Measurements from ENCODE around the gene CDH12. TPM values are rescaled to one million over a fixed set of nuclear protein-coding genes. Genes with fewer than 3 reads are reported as not detected.
"Not testable (repeated sequence)": the region's sequence is repeated elsewhere in the genome, so short reads cannot be mapped to it uniquely, and the experiment has no call there.

Gene CDH12
- total RNA-seq, 1 experiment from 2014 or later = not detected

DNA sequence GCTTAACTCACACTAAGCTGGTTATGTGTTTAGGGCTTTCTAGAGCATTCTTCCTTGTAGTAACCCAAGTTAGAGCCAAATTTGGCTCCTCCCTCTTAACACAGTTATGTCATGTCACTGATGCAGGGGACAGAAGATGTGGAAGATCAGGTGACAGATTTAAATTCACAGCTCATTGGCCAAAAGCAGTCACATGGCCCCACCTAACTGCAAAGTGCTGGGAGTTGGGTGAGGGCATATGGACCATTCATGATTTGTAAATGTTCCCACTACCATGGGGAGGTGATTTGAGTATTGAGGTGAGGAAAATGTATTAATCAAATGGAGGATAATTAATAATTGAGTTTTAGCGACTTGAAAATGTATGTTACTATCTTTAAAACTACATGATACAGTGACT is 829.4 kb downstream of the CDH12 start:
- no peak overlapping the region for H2AFZ ChIP-seq (ENCODE audit: low read length)
- no peak overlapping the region for H2BK12ac ChIP-seq (ENCODE audit: insufficient read length, low read depth, low read length)
- H3K56ac ChIP-seq (ENCODE audit: insufficient read length, low read depth, low read length) = no peak overlapping the region
- Mint-ChIP-seq H3K4me1 (no peaks in the 10 kb centered on the region), H3K9me3 (peaks cover 6% of the 10 kb centered on the region in 2 experiments; a peak in 2 of 5 replicates), H3K27me3 (ENCODE audit: low read depth) (no peaks in the 10 kb centered on the region), H3K4me3 (no peak overlapping the region), H3K36me3 (ENCODE audit: insufficient read depth in 1 of 3, low read depth in 3 of 3) (no peaks in the 10 kb centered on the region; a peak in 1 of 7 replicates), H3K27ac (no peak overlapping the region; a peak in 1 of 7 replicates)
- DNase-seq = no peak
- no peaks in the 10 kb centered on the region for H3K79me2 ChIP-seq (ENCODE audit: insufficient read depth, low read length)
- H3K4me2 ChIP-seq (ENCODE audit: insufficient read depth, insufficient read length, low read length) = no peak overlapping the region
- H4K20me1 ChIP-seq (ENCODE audit: control insufficient read depth, insufficient read depth, insufficient read length) = no peaks in the 10 kb centered on the region
- H3K18ac ChIP-seq (ENCODE audit: insufficient read length, low read depth, low read length) = no peak overlapping the region
- H2BK20ac ChIP-seq (ENCODE audit: low read depth, low read length, poor library complexity, severe bottlenecking) = no peak overlapping the region
- no peak overlapping the region for H3K23ac ChIP-seq (ENCODE audit: insufficient read length, low read depth, low read length)
- no peaks in the 10 kb centered on the region for H3K4me1 ChIP-seq (ENCODE audit: insufficient read depth, low read length)
- no peak overlapping the region for H4K91ac ChIP-seq (ENCODE audit: insufficient read length, low read depth, low read length)
- WGBS (ENCODE audit: extremely low coverage, insufficient read length, low lambda C conversion rate) = no CpG with 5 or more reads among the region's 1 CpG
- no peak overlapping the region for H3K14ac ChIP-seq (ENCODE audit: insufficient read depth, low read length)
- H3K4ac ChIP-seq (ENCODE audit: low read depth, low read length) = no peak overlapping the region
- TF ChIP-seq, protein P1, sequence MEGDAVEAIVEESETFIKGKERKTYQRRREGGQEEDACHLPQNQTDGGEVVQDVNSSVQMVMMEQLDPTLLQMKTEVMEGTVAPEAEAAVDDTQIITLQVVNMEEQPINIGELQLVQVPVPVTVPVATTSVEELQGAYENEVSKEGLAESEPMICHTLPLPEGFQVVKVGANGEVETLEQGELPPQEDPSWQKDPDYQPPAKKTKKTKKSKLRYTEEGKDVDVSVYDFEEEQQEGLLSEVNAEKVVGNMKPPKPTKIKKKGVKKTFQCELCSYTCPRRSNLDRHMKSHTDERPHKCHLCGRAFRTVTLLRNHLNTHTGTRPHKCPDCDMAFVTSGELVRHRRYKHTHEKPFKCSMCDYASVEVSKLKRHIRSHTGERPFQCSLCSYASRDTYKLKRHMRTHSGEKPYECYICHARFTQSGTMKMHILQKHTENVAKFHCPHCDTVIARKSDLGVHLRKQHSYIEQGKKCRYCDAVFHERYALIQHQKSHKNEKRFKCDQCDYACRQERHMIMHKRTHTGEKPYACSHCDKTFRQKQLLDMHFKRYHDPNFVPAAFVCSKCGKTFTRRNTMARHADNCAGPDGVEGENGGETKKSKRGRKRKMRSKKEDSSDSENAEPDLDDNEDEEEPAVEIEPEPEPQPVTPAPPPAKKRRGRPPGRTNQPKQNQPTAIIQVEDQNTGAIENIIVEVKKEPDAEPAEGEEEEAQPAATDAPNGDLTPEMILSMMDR (conservative IDR thresholded peaks at IDR 0.05) = no peak
- no peak overlapping the region for H2BK120ac ChIP-seq (ENCODE audit: low read depth, low read length, poor library complexity, severe bottlenecking)
- H3K79me1 ChIP-seq (ENCODE audit: insufficient read depth, low read depth, low read length, poor library complexity, severe bottlenecking) = no peaks in the 10 kb centered on the region
- no peak overlapping the region for H2AK5ac ChIP-seq (ENCODE audit: insufficient read length, low read length)
- no peak overlapping the region for H2BK5ac ChIP-seq (ENCODE audit: insufficient read length, low read length)
- no peak overlapping the region for H4K5ac ChIP-seq (ENCODE audit: insufficient read length, low read depth, low read length)
- no peak overlapping the region for H4K8ac ChIP-seq (replicated peaks; ENCODE audit: insufficient read length, low read depth, low read length)
- H3K27ac ChIP-seq (ENCODE audit: insufficient read length, low read depth, low read length) = no peak overlapping the region
- H2BK15ac ChIP-seq (ENCODE audit: low read depth, low read length) = no peak overlapping the region
- no peak overlapping the region for H3T11ph ChIP-seq (ENCODE audit: low read length)
- H3K9ac ChIP-seq (ENCODE audit: extremely low read depth, insufficient read length, low read length) = no peak overlapping the region
- no peaks in the 10 kb centered on the region for H3K23me2 ChIP-seq (ENCODE audit: insufficient read length, low read depth, low read length, poor library complexity, severe bottlenecking)
- H3K9me3 ChIP-seq (ENCODE audit: control insufficient read depth, low read depth, low read length) = no peaks in the 10 kb centered on the region
- H3K27me3 ChIP-seq (ENCODE audit: insufficient read depth, low read length) = no peaks in the 10 kb centered on the region

DNA sequence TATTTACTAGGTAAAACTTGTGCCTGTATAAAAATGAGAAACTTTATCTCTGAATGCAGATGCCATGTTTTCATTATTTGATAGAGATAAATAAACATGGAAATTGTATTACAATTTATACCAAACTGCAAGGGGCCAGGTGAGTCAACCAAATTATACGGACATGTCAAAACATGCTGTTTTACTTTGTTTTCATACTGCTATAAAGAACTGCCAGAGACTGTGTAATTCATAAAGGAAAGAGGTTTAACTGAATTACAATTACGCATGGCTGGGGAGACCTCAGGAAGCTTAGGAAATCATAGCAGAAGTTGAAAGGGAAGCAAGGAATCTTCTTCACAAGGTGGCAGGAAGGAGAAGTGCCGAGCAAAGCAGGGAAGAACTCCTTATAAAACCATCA is 840.3 kb downstream of the CDH12 start:
- H3K4ac ChIP-seq (ENCODE audit: low read depth, low read length); H3T11ph ChIP-seq (ENCODE audit: low read length); H2BK120ac ChIP-seq (ENCODE audit: low read depth, low read length, poor library complexity, severe bottlenecking); H4K5ac ChIP-seq (ENCODE audit: insufficient read length, low read depth, low read length); H2BK15ac ChIP-seq (ENCODE audit: low read depth, low read length); H3K27me3 ChIP-seq (ENCODE audit: insufficient read depth, low read length); H3K79me2 ChIP-seq (ENCODE audit: insufficient read depth, low read length); H3K9ac ChIP-seq (ENCODE audit: extremely low read depth, insufficient read length, low read length); H4K20me1 ChIP-seq (ENCODE audit: control insufficient read depth, insufficient read depth, insufficient read length); H3K27me3 Mint-ChIP-seq (ENCODE audit: low read depth); H3K56ac ChIP-seq (ENCODE audit: insufficient read length, low read depth, low read length); H3K9me3 ChIP-seq (ENCODE audit: control insufficient read depth, low read depth, low read length); H3K23me2 ChIP-seq (ENCODE audit: insufficient read length, low read depth, low read length, poor library complexity, severe bottlenecking); DNase-seq; H3K4me2 ChIP-seq (ENCODE audit: insufficient read depth, insufficient read length, low read length); H3K36me3 Mint-ChIP-seq (ENCODE audit: insufficient read depth in 1 of 3, low read depth in 3 of 3); H3K4me1 Mint-ChIP-seq; H2BK12ac ChIP-seq (ENCODE audit: insufficient read length, low read depth, low read length); H3K9me3 Mint-ChIP-seq; H2AFZ ChIP-seq (ENCODE audit: low read length); H3K4me1 ChIP-seq (ENCODE audit: insufficient read depth, low read length); H3K23ac ChIP-seq (ENCODE audit: insufficient read length, low read depth, low read length); H3K27ac ChIP-seq (ENCODE audit: insufficient read length, low read depth, low read length); H3K14ac ChIP-seq (ENCODE audit: insufficient read depth, low read length); H3K18ac ChIP-seq (ENCODE audit: insufficient read length, low read depth, low read length); H2BK20ac ChIP-seq (ENCODE audit: low read depth, low read length, poor library complexity, severe bottlenecking); H4K8ac ChIP-seq (replicated peaks; ENCODE audit: insufficient read length, low read depth, low read length); H2BK5ac ChIP-seq (ENCODE audit: insufficient read length, low read length); H4K91ac ChIP-seq (ENCODE audit: insufficient read length, low read depth, low read length); H3K4me3 Mint-ChIP-seq; H3K79me1 ChIP-seq (ENCODE audit: insufficient read depth, low read depth, low read length, poor library complexity, severe bottlenecking); H2AK5ac ChIP-seq (ENCODE audit: insufficient read length, low read length): not testable (repeated sequence)
- WGBS (ENCODE audit: extremely low coverage, insufficient read length, low lambda C conversion rate) = no CpG with 5 or more reads among the region's 3 CpGs
- peak overlapping the region in 1 of 3 experiments; percentile 34; a peak in 1 of 7 replicates for H3K27ac Mint-ChIP-seq
